Measurements from ENCODE around the gene AGBL4.

GRCh38 chr1:48844187-48844586, 1179.6 kb downstream of the AGBL4 start:
- TF ChIP-seq CTCF (IDR thresholded peaks at IDR 0.05): no peak
- TF ChIP-seq POLR2A (IDR thresholded peaks at IDR 0.05): no peak

Data from heart left ventricle (tissue), 13 donors.